Keratinocyte (primary cell): Measurements from ENCODE around the gene PTPRD. TPM values are rescaled to one million over a fixed set of nuclear protein-coding genes. Genes with fewer than 3 reads are reported as not detected.

Source experiments
- DNase-seq: peaks from one replicate; pipeline ENCODE4 v3.0.0-alpha.2; 2011; ENCODE audit warnings: low read depth, missing footprints, low spot score
- FAIRE-seq: peaks from 2 replicates; lab custom pipeline; 2011; peaks lifted over from hg19 to GRCh38; lab: Jason Lieb, UNC
- H2AFZ ChIP-seq: 2 replicates; pipeline ENCODE4 v1.6.0; 2012; ENCODE audit warnings: low read length, control low read depth, inconsistent platforms; ENCODE audit not compliant: control insufficient read depth
- H3K27ac ChIP-seq: 2 replicates; pipeline ENCODE4 v1.5.1; 2011; ENCODE audit warnings: low read length; ENCODE audit not compliant: control insufficient read depth, insufficient read depth
- H3K27me3 ChIP-seq: 3 replicates; pipeline ENCODE4 v1.6.0; 2011; ENCODE audit warnings: low read length; ENCODE audit not compliant: control insufficient read depth, insufficient read depth; ENCODE audit errors: extremely low read depth
- H3K36me3 ChIP-seq, 2 experiments: 2 replicates in 1 of 2; 3 replicates in 1 of 2; pipeline ENCODE4 v1.5.1; 2011; ENCODE audit warnings: low read length in 2 of 2, mild to moderate bottlenecking in 1 of 2; ENCODE audit not compliant: control insufficient read depth in 2 of 2, insufficient read depth in 2 of 2; ENCODE audit errors: extremely low read depth in 1 of 2
- H3K4me1 ChIP-seq: 3 replicates; pipeline ENCODE4 v1.5.1; 2011; ENCODE audit warnings: low read length; ENCODE audit not compliant: control insufficient read depth, insufficient read depth; ENCODE audit errors: extremely low read depth
- H3K4me2 ChIP-seq: 3 replicates; pipeline ENCODE4 v1.6.0; 2011; ENCODE audit warnings: low read depth, low read length; ENCODE audit not compliant: control insufficient read depth, insufficient read depth; ENCODE audit errors: extremely low read depth
- H3K4me3 ChIP-seq, 3 experiments: fragments of 200-600 bp in 1 of 3; sonication (generic) in 1 of 3; 2 replicates in 2 of 3; 3 replicates in 1 of 3; pipeline ENCODE4 v1.5.1; 2011 to 2016; ENCODE audit warnings: low read length in 3 of 3, mild to moderate bottlenecking in 3 of 3, control low read depth in 2 of 3, inconsistent platforms in 1 of 3, low read depth in 1 of 3, mixed read lengths in 1 of 3, mixed run types in 1 of 3, moderate library complexity in 1 of 3; ENCODE audit not compliant: control insufficient read depth in 2 of 3, insufficient read depth in 2 of 3; ENCODE audit errors: extremely low read depth in 1 of 3
- H3K79me2 ChIP-seq: 2 replicates; pipeline ENCODE4 v1.6.0; 2012; ENCODE audit warnings: low read length; ENCODE audit not compliant: control insufficient read depth, insufficient read depth
- H3K9ac ChIP-seq: 3 replicates; pipeline ENCODE4 v1.6.0; 2011; ENCODE audit warnings: low read length; ENCODE audit not compliant: control insufficient read depth, insufficient read depth; ENCODE audit errors: extremely low read depth
- H3K9me1 ChIP-seq: 3 replicates; pipeline ENCODE4 v1.6.0; 2011; ENCODE audit warnings: low read length; ENCODE audit not compliant: control insufficient read depth, insufficient read depth; ENCODE audit errors: extremely low read depth
- H3K9me3 ChIP-seq: 2 replicates; pipeline ENCODE4 v1.5.1; 2012; ENCODE audit warnings: low read depth, low read length; ENCODE audit not compliant: control insufficient read depth
- H4K20me1 ChIP-seq: 3 replicates; pipeline ENCODE4 v1.6.0; 2011; ENCODE audit warnings: low read length; ENCODE audit not compliant: control insufficient read depth, insufficient read depth; ENCODE audit errors: extremely low read depth
- EZH2 ChIP-seq: IDR thresholded peaks from one replicate; pipeline ENCODE4 v1.6.1; 2012; ENCODE audit warnings: inconsistent platforms, mild to moderate bottlenecking, low read length, moderate library complexity
- dilution Hi-C: fragments of 300-500 bp; cut with MboI; formaldehyde crosslinking; loops from one replicate; pipeline ENCODE4 v1.7.0; 2020; ENCODE audit warnings: low sequenced_read_pairs; ENCODE audit not compliant: extremely low pct_ligation_motif_present
- polyA plus RNA-seq, 5 experiments: library from polyadenylated mRNA; depleted of rRNA in 3 of 5; stranded (reverse) in 3 of 5; stranded (forward) in 1 of 5; unstranded in 1 of 5; fragments of >200 nt; gene quantifications; 1 replicate in 1 of 5; 2 replicates in 3 of 5; 3 replicates in 1 of 5; pipeline versions ENCODE4 v1.2.1 to v1.2.3, GENCODE V29; 2011 to 2012; ENCODE audit warnings: missing spikeins in 2 of 5, low read depth in 1 of 5, low replicate concordance in 1 of 5
- TF ChIP-seq, protein P1 (sequence below), 3 experiments: IDR thresholded peaks in 1 of 3; conservative IDR thresholded peaks in 1 of 3; optimal IDR thresholded peaks in 1 of 3; 2 replicates in 2 of 3; 3 replicates in 1 of 3; pipeline versions ENCODE3 to v1.5.1; 2011; ENCODE audit warnings: low read length in 3 of 3, mild to moderate bottlenecking in 3 of 3, moderate library complexity in 2 of 3, control low read depth in 1 of 3, inconsistent platforms in 1 of 3; ENCODE audit not compliant: insufficient read depth in 2 of 3; ENCODE audit errors: extremely low read depth in 1 of 3

The PTPRD gene
- polyA plus RNA-seq, 1 donor (not counting 4 experiments of a cell fraction or from before 2014, with no cell fraction given), result 0.10 TPM

- dilution Hi-C loops, result no loop called here
- FAIRE-seq, result no peak
- DNase-seq, result no peak
- Histone ChIP-seq H3K9me3 (peaks cover 3% of the 10 kb centered on the region), H3K4me2 (no peak overlapping the region), H3K79me2 (no peaks in the 10 kb centered on the region), H3K4me1 (no peaks in the 10 kb centered on the region), H3K9me1 (no peaks in the 10 kb centered on the region), H2AFZ (no peak overlapping the region), H4K20me1 (no peaks in the 10 kb centered on the region), H3K4me3 (no peak overlapping the region), H3K27me3 (no peaks in the 10 kb centered on the region), H3K27ac (no peak overlapping the region), H3K36me3 (no peaks in the 10 kb centered on the region), H3K9ac (no peak overlapping the region)
- no peak for TF ChIP-seq EZH2
- TF ChIP-seq, protein P1, sequence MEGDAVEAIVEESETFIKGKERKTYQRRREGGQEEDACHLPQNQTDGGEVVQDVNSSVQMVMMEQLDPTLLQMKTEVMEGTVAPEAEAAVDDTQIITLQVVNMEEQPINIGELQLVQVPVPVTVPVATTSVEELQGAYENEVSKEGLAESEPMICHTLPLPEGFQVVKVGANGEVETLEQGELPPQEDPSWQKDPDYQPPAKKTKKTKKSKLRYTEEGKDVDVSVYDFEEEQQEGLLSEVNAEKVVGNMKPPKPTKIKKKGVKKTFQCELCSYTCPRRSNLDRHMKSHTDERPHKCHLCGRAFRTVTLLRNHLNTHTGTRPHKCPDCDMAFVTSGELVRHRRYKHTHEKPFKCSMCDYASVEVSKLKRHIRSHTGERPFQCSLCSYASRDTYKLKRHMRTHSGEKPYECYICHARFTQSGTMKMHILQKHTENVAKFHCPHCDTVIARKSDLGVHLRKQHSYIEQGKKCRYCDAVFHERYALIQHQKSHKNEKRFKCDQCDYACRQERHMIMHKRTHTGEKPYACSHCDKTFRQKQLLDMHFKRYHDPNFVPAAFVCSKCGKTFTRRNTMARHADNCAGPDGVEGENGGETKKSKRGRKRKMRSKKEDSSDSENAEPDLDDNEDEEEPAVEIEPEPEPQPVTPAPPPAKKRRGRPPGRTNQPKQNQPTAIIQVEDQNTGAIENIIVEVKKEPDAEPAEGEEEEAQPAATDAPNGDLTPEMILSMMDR (optimal IDR thresholded peaks at IDR 0.05 in 1 of 3, IDR thresholded peaks at IDR 0.05 in 1 of 3, conservative IDR thresholded peaks at IDR 0.05 in 1 of 3; ENCODE audit: extremely low read depth in 1 of 3, insufficient read depth in 2 of 3, low read length in 3 of 3), result no peak
Measured at GRCh38 chr9:8284884-8285283, 2327.9 kb downstream of the PTPRD start.

GRCh38 chr9:8282535-8282934 is 2330.3 kb downstream of the PTPRD start:
- Histone ChIP-seq H3K79me2 (no peaks in the 10 kb centered on the region), H3K4me1 (no peaks in the 10 kb centered on the region), H3K9ac (no peak overlapping the region), H3K27ac (no peak overlapping the region), H4K20me1 (no peaks in the 10 kb centered on the region), H3K9me1 (no peaks in the 10 kb centered on the region), H3K27me3 (no peaks in the 10 kb centered on the region), H3K4me2 (no peak overlapping the region), H2AFZ (no peak overlapping the region), H3K4me3 (no peak overlapping the region), H3K36me3 (no peaks in the 10 kb centered on the region), H3K9me3 (peaks cover 3% of the 10 kb centered on the region)
- dilution Hi-C loops, result no loop called here
- TF ChIP-seq, protein P1 (optimal IDR thresholded peaks at IDR 0.05 in 1 of 3, IDR thresholded peaks at IDR 0.05 in 1 of 3, conservative IDR thresholded peaks at IDR 0.05 in 1 of 3; ENCODE audit: extremely low read depth in 1 of 3, insufficient read depth in 2 of 3, low read length in 3 of 3), result no peak
- TF ChIP-seq EZH2, result no peak
- DNase-seq (no peak), FAIRE-seq (no peak)
